HG03280 (cell line): ENCODE measurements around the gene SH3RF2.

Experiments used
- ATAC-seq: cut with Tn5 transposase; IDR thresholded peaks from one replicate; pipeline ENCODE4 v1.9.1; 2021; ENCODE audit warnings: mild to moderate bottlenecking, moderate library complexity; ENCODE audit not compliant: unreplicated experiment

The SH3RF2 gene

GRCh38 chr5:145920542-145921210 is 15.7 kb upstream of the SH3RF2 start:
- ATAC-seq = no peak

- no peak for ATAC-seq
Observed at GRCh38 chr5:145921211-145921610, 15.2 kb upstream of the SH3RF2 start.

- no peak for ATAC-seq
Observed at GRCh38 chr5:145922059-145922458, 14.3 kb upstream of the SH3RF2 start.

- ATAC-seq = no peak
Observed at GRCh38 chr5:145923405-145923804, 13.0 kb upstream of the SH3RF2 start.

- no peak for ATAC-seq
Observed at GRCh38 chr5:145924849-145925248, 11.5 kb upstream of the SH3RF2 start.

- no peak for ATAC-seq
Observed at GRCh38 chr5:145925353-145925752, 11.0 kb upstream of the SH3RF2 start.

GRCh38 chr5:145925803-145926202 is 10.6 kb upstream of the SH3RF2 start:
- ATAC-seq = no peak

- ATAC-seq = no peak
Observed at GRCh38 chr5:145931718-145932117, 4.7 kb upstream of the SH3RF2 start.

- ATAC-seq = no peak
Observed at GRCh38 chr5:145934276-145934675, 2.1 kb upstream of the SH3RF2 start.

GRCh38 chr5:145937432-145938250 is 1.3 kb downstream of the SH3RF2 start:
- no peak for ATAC-seq

- ATAC-seq = no peak
Observed at GRCh38 chr5:145938776-145939539, 2.6 kb downstream of the SH3RF2 start.

GRCh38 chr5:145939540-145940065 is 3.2 kb downstream of the SH3RF2 start:
- ATAC-seq = no peak

GRCh38 chr5:145941096-145941447 is 4.7 kb downstream of the SH3RF2 start:
- ATAC-seq = no peak

GRCh38 chr5:145941448-145942130 is 5.2 kb downstream of the SH3RF2 start:
- no peak for ATAC-seq

- ATAC-seq = no peak
Observed at GRCh38 chr5:145942201-145942600, 5.8 kb downstream of the SH3RF2 start.

- no peak for ATAC-seq
Observed at GRCh38 chr5:145942749-145943148, 6.4 kb downstream of the SH3RF2 start.

GRCh38 chr5:145943674-145944121 is 7.3 kb downstream of the SH3RF2 start:
- ATAC-seq = no peak

GRCh38 chr5:145944328-145944727 is 8.0 kb downstream of the SH3RF2 start:
- ATAC-seq = no peak

GRCh38 chr5:145945620-145946111 is 9.3 kb downstream of the SH3RF2 start:
- no peak for ATAC-seq

- ATAC-seq = peak; percentile 87
Observed at GRCh38 chr5:145946112-145946861, 9.9 kb downstream of the SH3RF2 start.
